ENCODE data around the gene KRT78.

Gene KRT78

DNA sequence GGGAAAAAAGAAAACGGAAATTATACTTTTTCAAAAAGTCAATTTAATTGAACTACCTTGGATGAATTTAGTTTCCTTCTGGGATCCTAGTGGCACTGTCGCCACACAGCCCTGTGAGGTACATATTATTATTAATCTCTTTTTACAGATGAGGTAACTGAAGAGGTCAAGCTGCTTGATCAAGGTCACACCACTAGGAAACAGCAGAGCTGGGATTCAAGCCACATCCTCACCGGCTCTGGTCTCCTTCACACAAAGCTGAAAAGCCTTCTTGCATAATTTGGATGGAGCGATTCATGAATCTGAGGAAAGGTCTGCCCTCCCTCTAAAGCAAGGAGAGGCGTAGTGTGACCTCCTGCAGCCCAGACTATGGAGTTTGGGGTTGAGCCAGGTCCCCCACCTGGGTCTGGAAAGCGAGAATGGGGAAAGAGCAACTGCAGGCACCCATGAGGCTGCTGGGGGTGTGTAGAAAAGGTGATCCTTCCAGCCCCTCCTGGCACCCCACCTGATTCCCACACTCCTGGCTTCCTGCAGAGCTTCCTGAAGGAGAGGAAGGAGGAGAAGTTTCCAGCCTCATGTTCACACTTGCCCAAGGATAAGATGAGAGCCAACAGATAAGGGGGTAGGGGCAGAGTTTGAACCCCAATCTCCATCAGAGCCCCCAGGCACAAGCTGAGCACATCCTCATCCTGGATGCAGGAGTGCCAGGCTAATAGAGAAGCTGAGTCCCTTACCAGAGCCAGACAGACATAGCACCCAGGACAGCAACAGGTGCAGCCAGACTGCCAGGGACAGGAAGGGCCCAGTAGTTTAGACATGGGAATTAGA lies 10.8 kb downstream of the KRT78 start:
- no peak for DNase-seq

DNA sequence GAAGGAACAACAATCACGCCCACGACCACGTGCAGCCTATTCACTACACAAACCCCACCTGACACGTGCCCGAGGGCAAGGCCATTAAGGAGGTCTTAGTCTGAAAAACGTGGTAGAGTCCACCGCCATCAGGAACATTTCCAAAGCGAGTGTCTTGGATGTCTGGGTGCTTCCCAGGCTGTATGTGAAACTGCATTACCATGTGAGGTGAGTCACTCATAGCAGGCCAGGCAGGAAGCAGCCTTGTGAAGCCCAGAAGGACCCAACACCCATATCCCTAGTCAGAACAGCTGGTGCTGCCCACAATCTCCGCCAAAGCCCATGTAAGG lies 11.4 kb downstream of the KRT78 start:
- peak; percentile 38 for DNase-seq

DNA sequence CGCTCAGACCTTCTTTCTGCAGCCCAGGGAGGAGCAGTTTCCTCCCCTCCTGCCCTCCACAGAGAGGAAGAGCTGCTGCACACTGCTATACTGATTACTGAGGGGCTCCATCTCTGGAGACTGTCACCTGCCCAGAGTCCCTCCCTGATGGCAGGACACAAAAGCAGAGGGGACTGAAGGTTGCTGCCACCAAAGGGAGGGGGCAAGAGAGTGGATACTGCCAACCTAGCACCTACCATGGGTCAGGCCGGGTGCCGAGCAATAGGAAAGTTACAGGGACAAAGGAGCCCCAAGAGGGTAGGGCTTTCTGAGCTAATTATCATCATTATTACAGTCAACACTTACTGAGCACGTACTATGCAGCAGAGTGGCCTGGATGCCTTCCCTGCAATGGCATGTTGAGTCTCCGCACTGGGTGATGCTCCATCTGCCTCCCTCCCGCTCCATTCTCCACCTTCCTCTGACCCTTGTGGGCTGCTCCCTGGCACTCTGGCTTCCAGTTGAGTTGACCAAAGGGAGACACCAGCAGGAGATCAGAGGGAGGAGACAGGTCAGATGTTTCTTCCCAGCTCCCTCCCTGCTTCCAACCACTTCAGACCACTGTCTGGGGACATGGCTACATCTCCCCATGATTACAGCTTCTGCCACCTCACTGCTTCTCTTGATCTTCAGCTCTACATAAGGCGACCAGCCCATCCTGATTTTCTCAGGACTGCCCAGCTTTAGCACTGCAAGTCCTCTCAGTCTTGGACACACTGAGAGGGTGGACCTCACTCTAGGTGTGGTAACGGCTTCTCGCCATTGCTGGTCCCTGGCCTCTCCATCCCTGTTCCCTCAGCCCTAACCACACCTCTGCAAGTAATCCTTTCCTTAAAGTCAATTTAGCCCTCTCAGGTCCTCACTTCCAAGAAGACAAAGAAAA lies 12.0 kb downstream of the KRT78 start:
- peak in 1 of 2 experiments; percentile 26 for DNase-seq

DNA sequence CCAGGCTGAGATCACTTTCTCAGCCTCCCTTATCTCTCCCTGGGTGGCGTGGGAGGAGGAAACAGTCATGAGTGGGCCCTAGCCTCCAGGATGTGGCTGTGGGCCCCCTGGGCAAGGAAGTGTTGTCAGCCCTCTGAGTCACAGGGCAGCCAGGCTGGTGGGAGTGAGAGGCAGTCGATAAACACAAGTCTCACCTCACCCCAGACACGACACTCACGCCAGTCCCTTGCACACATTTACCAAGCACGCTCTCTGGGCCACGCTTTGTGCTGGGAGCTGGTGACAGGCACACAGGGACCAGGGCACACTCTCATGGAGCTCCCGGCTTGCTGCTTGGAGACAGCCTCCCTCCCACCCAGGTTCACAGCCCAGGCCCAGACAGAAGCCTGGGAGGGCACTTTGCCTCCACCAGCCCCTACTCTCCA lies 12.7 kb downstream of the KRT78 start:
- DNase-seq = peak; percentile 82 to 86

DNA sequence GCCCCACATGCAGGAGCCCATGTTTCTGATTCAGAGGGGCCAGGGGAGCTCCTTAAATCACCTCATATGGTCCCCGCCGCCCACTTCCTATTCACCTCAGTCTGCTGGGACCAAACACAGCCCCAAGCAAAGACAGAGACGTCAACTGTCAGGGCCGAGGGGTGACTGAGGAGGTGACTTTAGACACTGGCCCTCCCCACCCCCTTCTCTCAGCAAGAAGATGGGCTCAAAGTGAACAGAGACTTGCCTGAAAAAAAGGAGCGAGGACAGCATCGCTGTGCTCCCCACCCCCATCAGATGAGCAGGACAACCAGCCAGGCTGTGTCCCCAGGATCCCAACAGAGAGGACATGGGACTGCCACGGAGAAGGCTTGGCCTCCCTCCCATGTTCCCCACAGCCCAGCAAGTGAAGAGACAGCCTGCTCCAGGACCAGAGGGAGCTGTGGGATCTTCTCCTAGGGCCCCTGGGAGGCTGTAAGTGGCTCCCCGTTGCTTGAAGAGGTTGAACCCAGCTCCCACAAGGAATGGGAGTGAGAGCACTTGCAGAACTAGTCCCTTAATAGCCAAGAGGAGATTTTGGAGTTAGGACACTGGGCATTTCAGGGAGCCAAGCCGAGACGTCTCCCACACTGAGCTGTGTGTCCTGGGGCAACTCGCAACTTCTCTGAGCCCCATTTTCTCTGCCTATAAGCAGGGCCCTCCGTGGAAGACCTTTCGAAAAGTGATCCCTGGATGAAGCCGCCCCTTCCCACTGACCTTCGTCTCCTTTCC lies 13.3 kb downstream of the KRT78 start:
- DNase-seq = peak; percentile 50 to 58

DNA sequence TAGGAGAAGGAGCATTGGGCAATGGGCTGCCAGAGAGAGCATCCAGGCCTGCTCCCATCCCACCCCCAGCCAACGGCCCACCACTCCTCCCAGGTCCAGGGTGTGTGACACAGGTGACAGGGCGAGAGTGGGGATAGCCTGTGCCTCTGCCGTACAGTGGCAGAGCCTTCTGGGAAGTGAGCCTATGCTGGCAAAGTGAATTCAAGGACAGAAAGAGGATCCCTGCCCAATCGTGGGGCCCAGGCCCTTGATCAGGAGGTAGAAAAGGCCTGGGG lies 14.1 kb downstream of the KRT78 start:
- DNase-seq = no peak

DNA sequence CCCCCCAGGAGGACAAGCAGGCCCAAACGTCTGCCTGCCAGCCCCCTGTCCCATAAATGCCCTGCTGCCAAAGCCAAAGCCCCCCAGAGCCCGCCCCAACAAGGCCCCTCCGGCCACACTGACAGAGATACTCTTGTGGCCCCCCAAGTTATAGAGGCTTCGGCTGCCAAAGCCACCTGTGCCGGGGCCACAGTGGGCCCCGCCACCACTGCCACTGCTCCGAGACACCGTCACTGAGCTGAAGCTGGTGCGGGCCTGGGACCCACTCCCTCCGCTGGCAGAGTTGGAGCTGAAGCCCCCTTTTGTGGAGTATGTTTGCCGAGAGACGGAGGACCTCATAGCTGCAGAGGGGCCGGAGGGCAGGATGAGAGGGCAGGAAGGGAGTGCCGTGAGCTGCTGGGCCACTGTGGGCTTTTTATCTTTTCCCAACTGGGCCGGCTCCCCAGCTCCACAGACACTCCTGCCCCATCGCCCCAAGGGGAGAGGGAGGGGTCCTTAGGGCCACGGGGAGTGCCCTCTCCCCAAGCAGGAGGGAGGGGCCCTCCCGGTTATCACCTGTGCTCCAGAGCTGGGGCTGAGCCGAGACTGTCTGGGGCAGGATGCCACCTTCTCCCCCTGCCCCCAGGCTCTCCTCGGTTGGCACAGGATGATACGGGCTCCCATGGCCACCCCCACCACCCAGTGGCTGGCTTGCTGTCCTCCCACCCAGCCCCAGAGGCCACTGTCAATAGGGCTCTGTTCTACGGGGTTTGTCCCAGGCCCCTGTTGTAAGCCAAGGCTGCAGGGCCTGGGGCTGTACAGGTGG lies 14.7 kb downstream of the KRT78 start, which contains the start of gene KRT79:
Gene KRT79 (minus strand): TSS at position 390 of the 805 bp plus-strand sequence. CDS start 51 bp downstream, at position 339.
- no peak for DNase-seq

DNA sequence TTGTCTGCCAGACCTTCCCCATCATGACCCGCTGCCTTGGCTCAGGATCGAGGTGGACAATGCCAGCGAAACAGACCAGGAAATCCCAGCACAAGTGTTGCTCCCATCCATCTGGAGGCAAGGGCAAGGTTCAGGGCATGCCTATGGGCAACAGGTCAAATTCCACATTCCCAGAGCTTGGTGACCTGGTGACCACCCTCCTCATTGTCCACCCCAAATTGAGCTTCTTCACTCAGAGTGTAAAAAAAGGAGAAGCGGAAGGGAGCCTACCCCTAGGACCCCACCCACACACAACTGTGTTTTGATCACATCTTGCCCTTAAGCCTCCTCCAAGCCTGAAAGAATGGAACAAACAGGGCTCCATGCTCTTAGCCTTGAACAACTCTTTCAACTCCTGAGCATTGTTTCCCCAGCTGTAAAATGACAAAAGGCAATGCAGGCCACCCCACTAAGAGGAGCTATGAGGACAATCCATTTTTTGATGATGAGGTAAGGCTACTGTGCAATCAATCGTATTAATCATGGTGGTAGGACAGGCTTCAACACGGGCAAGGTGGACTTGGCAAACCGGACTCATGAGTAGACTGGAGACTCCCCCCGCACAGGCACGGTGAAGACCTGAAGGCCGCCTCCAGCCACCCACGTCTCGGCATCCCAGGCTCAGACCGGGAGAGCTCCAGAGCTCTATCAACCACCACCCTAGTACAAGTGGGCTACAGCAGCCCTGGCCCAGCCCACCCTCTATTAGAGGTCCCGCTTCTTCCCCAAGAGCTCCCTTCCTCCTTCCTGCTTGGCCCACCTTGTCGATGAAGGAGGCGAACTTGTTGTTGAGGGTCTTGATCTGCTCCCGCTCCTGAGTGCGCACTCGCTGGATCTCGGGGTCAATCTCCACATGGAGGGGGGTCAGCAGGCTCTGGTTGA lies 15.5 kb downstream of the KRT78 start:
- DNase-seq = no peak

DNA sequence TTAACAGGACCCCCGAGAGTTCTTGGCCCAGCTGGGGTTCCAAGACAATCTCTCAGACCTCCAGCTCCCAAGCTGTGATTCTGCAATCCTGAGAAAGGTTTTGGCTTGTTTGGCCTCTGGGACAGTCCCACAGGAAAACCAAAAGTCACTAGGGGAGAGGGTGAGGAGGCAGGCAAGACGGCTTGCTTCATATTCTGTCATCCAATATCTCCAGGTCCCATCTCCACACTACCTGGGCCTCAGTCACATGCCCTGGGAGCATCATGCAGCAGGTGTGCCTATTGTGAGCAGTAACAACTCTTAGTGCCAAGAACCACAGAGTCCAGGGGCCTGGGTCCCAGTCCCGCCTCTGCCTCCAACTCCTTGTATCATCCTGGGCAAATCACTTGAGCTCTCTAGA lies 16.3 kb downstream of the KRT78 start:
- DNase-seq = no peak

DNA sequence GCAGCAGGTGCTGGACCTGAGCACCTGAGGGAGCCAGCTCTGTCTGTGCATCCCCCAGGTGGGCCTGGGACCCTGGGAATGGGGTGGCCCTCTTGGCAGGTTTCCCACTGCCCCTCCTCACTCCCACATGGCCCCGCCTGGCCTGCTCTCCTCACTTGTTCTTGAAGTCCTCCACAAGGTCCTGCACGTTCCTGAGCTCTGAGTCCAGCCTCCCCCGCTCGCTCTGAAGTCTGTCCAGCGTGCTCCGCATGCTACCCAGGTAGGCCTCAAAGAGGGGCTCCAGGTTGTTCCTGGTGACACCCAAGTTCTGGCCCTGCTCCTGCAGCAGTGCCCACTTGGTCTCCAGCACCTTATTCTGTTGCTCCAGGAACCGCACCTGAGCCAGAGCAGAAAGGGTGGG lies 17.5 kb downstream of the KRT78 start:
- no peak for DNase-seq

DNA sequence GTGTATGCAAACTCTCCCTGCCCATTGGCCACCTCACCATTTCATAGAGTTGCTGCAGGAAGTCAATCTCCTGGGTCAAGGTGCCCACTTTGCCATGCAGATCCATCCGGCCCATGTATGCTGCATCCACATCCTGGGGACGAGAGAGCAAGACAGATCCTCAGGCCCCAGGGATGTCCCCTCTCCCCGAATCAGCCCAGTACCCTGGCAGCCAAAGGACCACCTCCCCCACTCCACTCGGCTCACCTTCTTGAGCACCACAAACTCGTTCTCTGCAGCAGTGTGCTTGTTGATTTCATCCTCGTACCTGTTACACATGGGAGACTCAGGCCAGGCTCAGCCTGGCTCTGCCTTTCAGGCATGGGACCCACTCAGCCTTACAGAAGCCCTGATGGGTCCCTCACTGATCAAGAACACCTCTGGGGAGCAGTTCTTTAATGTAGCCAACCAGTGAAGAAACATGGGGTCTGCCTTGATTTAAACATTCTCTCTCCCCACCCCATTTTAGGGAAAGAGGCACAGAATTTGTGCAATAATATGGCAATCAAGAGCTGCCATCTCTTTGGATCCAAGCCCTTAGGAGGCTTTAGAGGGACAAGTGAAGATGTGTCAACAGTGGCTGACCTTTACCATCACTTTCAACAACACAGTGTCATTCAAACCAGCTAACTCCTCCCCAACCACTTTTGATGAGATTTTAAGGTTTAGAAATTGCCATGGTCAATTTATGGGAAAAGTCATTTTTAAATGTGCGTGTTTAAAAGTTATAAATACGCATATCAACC lies 18.6 kb downstream of the KRT78 start:
- DNase-seq = no peak

DNA sequence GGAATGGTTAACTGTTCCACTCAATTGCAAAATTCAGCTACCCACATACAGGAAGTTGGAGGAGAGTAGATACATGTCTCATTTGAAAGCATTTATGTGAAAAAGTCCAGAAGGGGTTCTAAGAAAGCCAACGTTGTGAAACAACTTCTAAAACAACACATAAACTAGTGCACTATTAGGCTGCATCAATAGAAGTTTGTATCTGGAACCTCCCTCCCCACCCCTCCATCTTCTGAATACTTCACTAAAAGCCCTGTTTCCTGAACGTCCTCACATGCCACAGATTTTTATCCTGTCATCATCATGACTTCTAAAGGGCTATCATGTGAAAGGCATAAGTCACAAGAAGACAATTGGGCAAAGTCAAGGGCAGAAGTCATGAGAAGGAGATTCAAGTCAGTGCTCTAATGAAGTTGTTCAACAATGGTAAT lies 20.2 kb downstream of the KRT78 start:
- no peak for DNase-seq

DNA sequence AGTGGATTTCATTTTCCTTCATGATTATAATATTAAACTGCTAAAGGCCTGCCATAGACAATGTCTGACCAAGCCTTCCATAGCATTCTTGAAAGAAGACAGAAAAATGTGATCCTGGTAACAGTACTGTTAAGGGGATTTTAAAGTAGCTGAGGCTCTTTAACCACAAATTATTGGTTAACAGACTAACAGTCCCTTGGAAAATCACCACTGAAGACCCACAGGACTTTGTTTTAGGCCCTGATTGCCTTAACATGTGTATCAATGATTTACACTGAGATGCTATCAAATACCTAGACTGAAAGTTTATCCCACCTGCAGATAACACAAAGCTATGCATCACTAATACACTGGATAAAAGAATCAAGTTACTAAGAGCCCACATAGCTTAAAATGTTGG lies 20.6 kb downstream of the KRT78 start:
- DNase-seq = no peak

DNA sequence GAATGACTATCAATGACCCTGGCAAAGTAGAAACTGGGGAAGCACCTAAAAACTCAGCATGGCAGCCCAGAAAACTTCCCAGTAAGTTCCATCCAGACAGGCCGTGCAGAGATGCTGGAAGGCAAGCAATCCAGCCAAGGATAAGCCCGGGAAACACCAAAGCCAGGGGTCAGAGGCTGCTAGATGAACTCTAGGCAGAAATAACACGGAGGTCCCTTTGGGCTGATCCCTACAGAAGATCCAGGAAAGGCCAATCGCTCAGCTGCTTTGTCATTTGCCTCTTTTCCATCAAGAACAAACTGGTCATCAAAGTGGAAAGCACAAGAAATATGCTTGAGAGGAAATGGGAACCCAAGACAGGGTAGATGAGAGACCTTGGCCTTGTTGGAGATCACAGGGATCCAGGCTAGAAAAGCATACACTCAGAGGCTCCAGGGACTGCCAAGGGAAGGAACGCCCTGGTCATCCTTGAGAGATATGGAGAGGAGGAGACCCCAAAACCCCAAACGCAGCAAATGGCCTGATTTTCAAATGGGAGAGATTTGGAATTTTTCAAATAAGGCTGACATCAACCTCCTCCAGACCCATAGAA lies 21.2 kb downstream of the KRT78 start:
- no peak for DNase-seq

DNA sequence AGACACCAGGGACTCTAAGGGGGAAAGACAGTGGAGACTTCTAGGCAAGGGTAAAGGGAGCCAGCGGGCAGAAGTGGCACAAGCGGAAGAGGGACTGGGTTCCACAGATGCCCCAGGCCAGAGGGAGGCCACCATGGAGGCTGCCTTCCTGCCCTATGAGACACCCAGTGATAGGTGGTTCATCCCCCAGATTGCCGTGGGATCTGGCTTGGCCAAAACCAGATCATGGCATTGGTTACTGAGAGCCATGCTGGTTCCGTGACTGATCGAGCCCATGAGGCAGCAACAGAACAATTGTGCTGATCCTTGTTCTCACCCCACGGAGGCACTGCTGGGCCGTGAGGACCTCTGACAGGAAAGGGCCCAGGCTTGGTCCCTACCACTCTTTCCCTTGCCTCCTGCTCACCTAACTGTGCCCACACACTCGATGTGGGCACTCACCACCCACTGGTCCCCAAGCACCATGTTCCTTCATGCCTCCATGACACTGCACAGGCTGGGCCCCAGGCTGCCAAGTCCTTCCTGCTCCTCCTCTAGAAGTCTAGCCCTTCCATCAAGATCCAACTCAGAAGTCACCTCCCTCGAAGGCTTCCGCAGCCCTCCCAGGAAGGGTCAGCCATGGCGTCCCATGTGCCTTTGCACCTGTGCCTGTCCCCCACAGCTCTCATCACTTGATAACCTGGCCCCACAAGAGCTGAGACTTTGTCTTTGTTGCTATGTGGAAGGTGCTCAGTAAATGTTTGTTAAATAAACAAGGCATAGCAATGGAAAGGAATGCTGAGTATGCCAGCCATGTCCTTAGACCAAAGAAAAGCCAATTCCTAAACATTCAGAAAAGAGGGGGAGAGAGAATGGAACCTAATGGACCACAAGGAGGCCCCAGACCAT lies 21.9 kb downstream of the KRT78 start:
- no peak for DNase-seq

DNA sequence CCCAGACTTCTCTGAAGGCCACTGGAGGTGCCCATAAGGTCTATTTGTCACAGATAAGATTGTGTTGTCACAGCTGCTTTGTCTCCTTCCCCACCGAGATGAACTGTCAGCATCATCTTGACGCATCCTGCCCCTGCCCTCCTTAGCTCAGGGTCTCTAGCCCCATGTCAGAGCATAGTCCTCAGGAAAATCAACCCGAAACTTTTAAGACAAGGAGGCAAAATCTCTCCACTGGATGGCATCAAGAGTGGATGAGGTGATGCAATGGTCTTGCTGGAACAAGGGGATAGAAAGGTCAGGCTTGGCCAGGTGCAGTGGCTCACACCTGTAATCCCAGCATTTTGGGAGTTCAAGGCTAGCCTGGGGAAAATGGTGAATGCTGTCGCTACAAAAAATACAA lies 22.8 kb downstream of the KRT78 start:
- no peak for DNase-seq

DNA sequence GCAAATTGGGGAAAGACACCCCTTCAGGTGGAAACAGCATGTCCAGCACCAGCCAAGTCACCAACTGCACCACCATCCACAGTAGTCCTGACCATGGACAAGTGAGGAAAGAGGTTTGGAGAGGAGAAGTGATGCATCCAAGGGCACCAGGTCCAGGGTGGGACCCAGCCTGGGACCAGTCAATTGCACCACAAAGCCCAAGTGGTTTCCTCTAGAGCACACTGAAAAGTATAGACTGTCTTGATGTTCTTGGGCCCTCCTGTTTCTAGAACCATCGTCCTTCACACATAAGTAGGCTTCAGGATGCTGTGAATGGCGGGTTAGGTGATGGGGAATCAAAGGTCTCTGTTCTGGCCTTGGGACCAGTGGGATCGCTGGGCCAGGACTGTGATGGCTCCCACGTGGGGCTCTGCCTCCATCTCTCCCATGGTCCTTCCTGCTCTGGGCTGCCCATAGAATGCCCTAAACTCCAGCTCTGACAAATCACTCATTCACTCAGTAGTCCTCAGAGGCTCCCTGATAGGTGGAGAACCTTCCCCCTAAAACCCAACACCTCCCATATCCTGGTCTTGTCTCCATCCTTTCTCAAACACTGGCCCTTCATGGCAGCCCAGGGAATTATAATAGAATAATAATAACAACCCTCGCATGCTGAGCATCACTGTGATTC lies 23.9 kb downstream of the KRT78 start:
- no peak for DNase-seq

DNA sequence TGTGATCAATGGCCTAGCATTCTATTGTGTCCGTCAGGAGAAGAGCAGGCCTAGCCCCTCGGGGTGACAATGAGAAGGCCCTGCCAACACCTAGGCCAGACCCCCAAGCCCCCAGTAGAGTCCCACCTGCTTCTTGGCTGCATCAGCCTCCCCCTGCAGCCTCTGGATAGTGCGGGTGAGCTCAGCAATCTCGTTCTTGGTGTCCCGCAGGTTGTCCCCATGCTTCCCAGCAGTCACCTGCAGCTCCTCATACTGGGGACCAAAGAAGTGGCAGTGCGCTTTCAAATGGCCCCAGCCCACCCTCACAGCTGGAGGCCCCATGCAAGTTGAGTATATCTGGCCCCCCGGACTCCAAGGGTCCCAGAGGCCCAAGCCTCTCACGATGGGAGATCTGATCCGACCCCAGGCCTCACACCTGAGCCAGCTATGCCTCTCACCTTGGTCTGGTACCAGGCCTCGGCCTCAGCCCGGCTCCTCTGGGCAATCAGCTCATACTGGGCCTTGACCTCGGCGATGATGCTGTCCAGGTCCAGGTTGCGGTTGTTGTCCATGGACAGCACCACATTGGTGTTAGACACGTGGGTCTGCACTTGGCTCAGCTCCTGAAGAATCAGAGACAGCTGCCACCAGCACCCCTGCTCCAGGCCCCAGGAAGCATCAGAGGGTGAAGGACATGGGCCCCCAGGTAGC lies 24.9 kb downstream of the KRT78 start:
- no peak for DNase-seq
